Neural progenitor cell (in vitro differentiated cells): ENCODE measurements around the gene SHISAL1. TPM values are rescaled to one million over a fixed set of nuclear protein-coding genes. Genes with fewer than 3 reads are reported as not detected.

ENCODE experiments used
- DNase-seq: peaks from one replicate; pipeline ENCODE4 v3.0.0-alpha.2; 2016; ENCODE audit warnings: low spot score
- H2AFZ ChIP-seq: fragments of 200-600 bp; sonication (generic); replicated peaks from 2 replicates; pipeline ENCODE4 v1.6.1; 2016; ENCODE audit warnings: antibody characterized with exemption
- H3F3A ChIP-seq: fragments of 200-600 bp; sonication (generic); 2 replicates; pipeline ENCODE4 v1.6.1; 2016; ENCODE audit warnings: antibody characterized with exemption, low read depth
- H3K27ac ChIP-seq: fragments of 200-600 bp; sonication (generic); 2 replicates; pipeline ENCODE4 v1.5.1; 2016; ENCODE audit warnings: mild to moderate bottlenecking
- H3K27me3 ChIP-seq: fragments of 200-600 bp; sonication (generic); 2 replicates; pipeline ENCODE4 v1.6.1; 2016; ENCODE audit warnings: mild to moderate bottlenecking, moderate library complexity
- H3K36me3 ChIP-seq: fragments of 200-600 bp; sonication (generic); 2 replicates; pipeline ENCODE4 v1.5.1; 2016
- H3K4me1 ChIP-seq: fragments of 200-600 bp; sonication (generic); 2 replicates; pipeline ENCODE4 v1.6.1; 2016; ENCODE audit warnings: mixed run types
- H3K4me2 ChIP-seq: fragments of 200-600 bp; sonication (generic); 2 replicates; pipeline ENCODE4 v1.6.1; 2016
- H3K4me3 ChIP-seq: fragments of 200-600 bp; sonication (generic); 2 replicates; pipeline ENCODE4 v1.5.1; 2016
- H3K79me2 ChIP-seq: fragments of 200-600 bp; sonication (generic); 2 replicates; pipeline ENCODE4 v1.6.1; 2016; ENCODE audit warnings: low read depth
- H3K9ac ChIP-seq: fragments of 200-600 bp; sonication (generic); 2 replicates; pipeline ENCODE4 v1.6.1; 2016
- H3K9me3 ChIP-seq: fragments of 200-600 bp; sonication (generic); 2 replicates; pipeline ENCODE4 v1.5.1; 2016; ENCODE audit warnings: low read depth
- H4K20me1 ChIP-seq: fragments of 200-600 bp; sonication (generic); 2 replicates; pipeline ENCODE4 v1.6.1; 2016; ENCODE audit warnings: low read depth
- H3K27ac Mint-ChIP-seq: 3 replicates; pipeline ENCODE4 v1.8.0; 2021; ENCODE audit warnings: mixed read lengths
- H3K27me3 Mint-ChIP-seq: 2 replicates; pipeline ENCODE4 v1.8.0; 2022; ENCODE audit warnings: low read depth, mild to moderate bottlenecking, inconsistent platforms, moderate library complexity, mixed read lengths; ENCODE audit not compliant: insufficient read depth
- H3K36me3 Mint-ChIP-seq: 3 replicates; pipeline ENCODE4 v1.8.0; 2021; ENCODE audit warnings: mixed read lengths
- H3K4me1 Mint-ChIP-seq: 3 replicates; pipeline ENCODE4 v1.8.0; 2021; ENCODE audit warnings: mixed read lengths
- H3K4me3 Mint-ChIP-seq: 3 replicates; pipeline ENCODE4 v1.8.0; 2021; ENCODE audit warnings: mild to moderate bottlenecking, moderate library complexity, mixed read lengths
- H3K9me3 Mint-ChIP-seq: 3 replicates; pipeline ENCODE4 v1.8.0; 2020; ENCODE audit warnings: mixed read lengths
- CTCF ChIP-seq: fragments of 200-600 bp; sonication (generic); IDR thresholded peaks from 2 replicates; pipeline ENCODE4 v1.5.1; 2017; ENCODE audit warnings: antibody characterized with exemption, mild to moderate bottlenecking
- EZH2 ChIP-seq: fragments of 200-600 bp; sonication (generic); IDR thresholded peaks from 2 replicates; pipeline ENCODE4 v1.6.1; 2017; ENCODE audit warnings: antibody characterized with exemption, mild to moderate bottlenecking, moderate library complexity
- EZH2phosphoT487 ChIP-seq: fragments of 200-600 bp; sonication (generic); IDR thresholded peaks from 2 replicates; pipeline ENCODE4 v1.6.1; 2017; ENCODE audit warnings: antibody characterized with exemption
- total RNA-seq: library from RNA; depleted of rRNA; stranded (reverse); fragments of >200 nt; gene quantifications from 2 replicates; pipeline ENCODE4 v1.2.3, GENCODE V29; 2015; ENCODE audit warnings: low replicate concordance

The SHISAL1 gene
- total RNA-seq, 1 donor from 2014 or later, result 4.4 TPM

- Mint-ChIP-seq H3K4me1 (peaks cover 20% of the 10 kb centered on the region), H3K9me3 (no peaks in the 10 kb centered on the region), H3K27me3 (peaks cover 3% of the 10 kb centered on the region), H3K27ac (peak overlapping the region; percentile 52), H3K36me3 (no peaks in the 10 kb centered on the region), H3K4me3 (no peak overlapping the region)
- Histone ChIP-seq H3F3A (no peaks in the 10 kb centered on the region), H3K9me3 (no peaks in the 10 kb centered on the region), H3K27me3 (no peaks in the 10 kb centered on the region), H3K4me3 (no peak overlapping the region), H2AFZ (no peak overlapping the region), H4K20me1 (no peaks in the 10 kb centered on the region), H3K9ac (no peak overlapping the region), H3K36me3 (no peaks in the 10 kb centered on the region), H3K4me2 (no peak overlapping the region), H3K27ac (no peak overlapping the region), H3K79me2 (no peaks in the 10 kb centered on the region), H3K4me1 (peaks cover 10% of the 10 kb centered on the region)
- TF ChIP-seq EZH2 (no peak), EZH2phosphoT487 (no peak), CTCF (no peak)
- DNase-seq, result no peak
Measured at GRCh38 chr22:44317123-44317444, 4.3 kb upstream of the SHISAL1 start.

DNA sequence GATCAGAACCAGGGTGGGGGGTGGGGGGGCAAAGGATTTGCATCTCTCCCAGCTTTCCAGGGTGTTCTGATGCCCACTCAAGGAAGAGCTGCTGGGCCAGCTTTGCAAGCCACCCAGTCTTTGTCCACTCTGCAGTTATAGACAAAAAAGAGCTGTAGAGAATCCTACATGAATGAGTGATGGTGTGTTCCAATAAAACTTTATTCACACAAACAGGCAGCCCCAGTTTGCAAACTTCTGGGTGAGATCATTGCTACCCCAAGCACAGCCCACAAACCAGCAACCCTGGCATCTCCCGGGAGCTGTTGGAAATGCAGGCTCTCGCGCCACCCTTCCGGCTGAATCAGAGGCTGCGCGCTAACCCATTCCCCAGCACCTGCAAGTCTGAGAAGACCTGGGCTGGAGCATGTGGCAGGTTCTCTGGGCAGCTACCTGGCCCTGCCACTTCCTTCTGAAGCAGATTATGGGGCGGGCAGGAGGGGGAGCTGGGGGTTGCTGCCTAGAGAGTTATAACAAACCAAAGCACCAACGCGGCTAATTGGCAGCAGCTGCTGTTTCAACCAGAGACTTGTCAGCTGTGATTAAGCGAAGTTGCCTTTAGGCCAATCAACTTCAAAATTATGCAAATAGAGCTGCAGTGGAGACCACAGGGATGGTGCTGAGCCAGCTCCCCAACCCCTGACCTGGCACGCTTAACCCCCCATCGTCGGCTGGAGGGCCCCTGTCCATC is 3.8 kb upstream of the SHISAL1 start:
- Mint-ChIP-seq H3K9me3 (no peaks in the 10 kb centered on the region), H3K27ac (no peak overlapping the region), H3K4me3 (no peak overlapping the region), H3K36me3 (no peaks in the 10 kb centered on the region), H3K27me3 (peaks cover 3% of the 10 kb centered on the region), H3K4me1 (peaks cover 20% of the 10 kb centered on the region)
- no peak overlapping the region for H2AFZ ChIP-seq
- TF ChIP-seq CTCF, result no peak
- TF ChIP-seq EZH2phosphoT487, result no peak
- TF ChIP-seq EZH2, result no peak
- H4K20me1 ChIP-seq, result no peaks in the 10 kb centered on the region
- no peak overlapping the region for H3K9ac ChIP-seq
- H3K27ac ChIP-seq, result no peak overlapping the region
- no peaks in the 10 kb centered on the region for H3K9me3 ChIP-seq
- no peaks in the 10 kb centered on the region for H3K27me3 ChIP-seq
- peaks cover 10% of the 10 kb centered on the region for H3K4me1 ChIP-seq
- no peak overlapping the region for H3K4me3 ChIP-seq
- H3F3A ChIP-seq, result no peaks in the 10 kb centered on the region
- no peaks in the 10 kb centered on the region for H3K79me2 ChIP-seq
- no peaks in the 10 kb centered on the region for H3K36me3 ChIP-seq
- no peak for DNase-seq
- no peak overlapping the region for H3K4me2 ChIP-seq

DNA sequence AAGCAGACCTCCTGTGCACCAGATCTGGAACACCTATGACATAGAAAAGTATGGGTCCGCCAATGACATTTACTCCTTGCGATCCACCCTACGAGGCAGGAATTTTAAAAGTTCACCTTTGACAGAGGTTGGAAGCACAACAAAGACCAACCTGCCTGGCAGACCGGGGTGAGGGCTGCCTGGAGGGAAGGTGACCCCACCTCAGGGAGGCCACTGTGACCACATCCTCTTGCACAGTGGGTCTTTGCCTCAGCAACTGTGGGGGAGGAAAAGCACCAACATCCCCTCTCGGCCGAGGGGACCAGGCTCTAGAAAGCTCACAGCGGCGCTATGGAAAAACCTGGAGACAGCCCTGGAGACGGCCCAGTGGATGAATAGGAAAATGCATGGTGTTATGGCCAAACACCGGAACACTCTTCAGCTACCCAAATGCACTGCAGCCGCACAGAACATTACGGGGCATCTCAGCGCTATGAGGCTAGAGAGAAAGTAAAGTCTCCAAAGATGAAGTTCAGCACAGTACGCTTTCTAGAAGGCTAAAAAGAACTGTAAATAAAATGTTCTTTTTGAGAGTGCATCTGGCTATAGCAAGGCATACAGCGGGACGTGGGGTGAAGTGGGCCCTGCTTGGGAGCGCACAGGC is 1.8 kb upstream of the SHISAL1 start:
- Mint-ChIP-seq H3K4me1 (peaks cover 20% of the 10 kb centered on the region), H3K27me3 (peaks cover 5% of the 10 kb centered on the region), H3K4me3 (no peak overlapping the region), H3K27ac (no peak overlapping the region), H3K36me3 (no peaks in the 10 kb centered on the region), H3K9me3 (no peaks in the 10 kb centered on the region)
- no peak overlapping the region for H3K27ac ChIP-seq
- no peaks in the 10 kb centered on the region for H3K36me3 ChIP-seq
- no peak overlapping the region for H3K4me2 ChIP-seq
- no peaks in the 10 kb centered on the region for H3K79me2 ChIP-seq
- TF ChIP-seq EZH2phosphoT487, result no peak
- no peak for TF ChIP-seq CTCF
- TF ChIP-seq EZH2, result no peak
- no peaks in the 10 kb centered on the region for H3K9me3 ChIP-seq
- no peak overlapping the region for H2AFZ ChIP-seq
- H3F3A ChIP-seq, result no peaks in the 10 kb centered on the region
- no peak for DNase-seq
- no peaks in the 10 kb centered on the region for H4K20me1 ChIP-seq
- H3K27me3 ChIP-seq, result no peaks in the 10 kb centered on the region
- H3K4me1 ChIP-seq, result peaks cover 10% of the 10 kb centered on the region
- H3K4me3 ChIP-seq, result no peak overlapping the region
- H3K9ac ChIP-seq, result no peak overlapping the region
